PC-3 (cell line): Measurements from ENCODE around the gene VTN. TPM values are rescaled to one million over a fixed set of nuclear protein-coding genes. Genes with fewer than 3 reads are reported as not detected.

Source experiments
- ATAC-seq: fragments of 200-7000 bp; cut with Tn5 transposase; 2 replicates; pipeline ENCODE4 v1.9.1; 2020; ENCODE audit warnings: mild to moderate bottlenecking, moderate library complexity
- BruUV-seq: library from RNA; stranded (reverse); fragments of 400-500 nt; replicated peaks from 2 replicates; lab custom pipeline; 2021; lab: Mats Ljungman, UMichigan
- CTCF ChIA-PET: fragments of 300-600 bp; sonication (Branson Sonifier 250); formaldehyde crosslinking; loops from one replicate; lab custom pipeline; 2022; ENCODE audit warnings: antibody characterized with exemption; lab: Charles Lee
- POLR2A ChIA-PET: fragments of 300-600 bp; sonication (Branson Sonifier 250); formaldehyde crosslinking; loops from one replicate; lab custom pipeline; 2022; ENCODE audit warnings: antibody characterized with exemption; ENCODE audit not compliant: unreplicated experiment; lab: Charles Lee
- DNase-seq: peaks from one replicate; pipeline ENCODE4 v3.0.0-alpha.2; 2015
- H2AFZ ChIP-seq: fragments of 300-600 bp; sonication (generic); 2 replicates; pipeline ENCODE4 v1.6.0; 2016; ENCODE audit warnings: antibody characterized with exemption, low read length
- H3F3A ChIP-seq: fragments of 300-600 bp; sonication (generic); one replicate; pipeline ENCODE4 v1.6.0; 2017; ENCODE audit warnings: antibody characterized with exemption, low read length, control low read depth, mild to moderate bottlenecking; ENCODE audit not compliant: unreplicated experiment
- H3K27ac ChIP-seq: fragments of 300-600 bp; sonication (generic); 2 replicates; pipeline ENCODE4 v1.5.1; 2016; ENCODE audit warnings: mild to moderate bottlenecking, low read length
- H3K27me3 ChIP-seq: fragments of 300-600 bp; sonication (generic); 2 replicates; pipeline ENCODE4 v1.6.1; 2016; ENCODE audit warnings: low read length, mixed read lengths
- H3K36me3 ChIP-seq: fragments of 300-600 bp; sonication (generic); 2 replicates; pipeline ENCODE4 v1.6.1; 2016; ENCODE audit warnings: low read depth, mixed run types, low read length, mixed read lengths
- H3K4me1 ChIP-seq: fragments of 300-600 bp; sonication (generic); 2 replicates; pipeline ENCODE4 v1.5.1; 2016; ENCODE audit warnings: low read length; ENCODE audit not compliant: insufficient read depth
- H3K4me2 ChIP-seq: fragments of 300-600 bp; sonication (generic); 2 replicates; pipeline ENCODE4 v1.6.0; 2016; ENCODE audit warnings: low read length
- H3K4me3 ChIP-seq: fragments of 300-600 bp; sonication (generic); 2 replicates; pipeline ENCODE4 v1.5.1; 2016; ENCODE audit warnings: mild to moderate bottlenecking, low read length, mixed read lengths
- H3K79me2 ChIP-seq: fragments of 300-600 bp; sonication (generic); 2 replicates; pipeline ENCODE4 v1.6.1; 2017; ENCODE audit warnings: low read length, mixed read lengths
- H3K9ac ChIP-seq: fragments of 300-600 bp; sonication (generic); 2 replicates; pipeline ENCODE4 v1.6.0; 2016; ENCODE audit warnings: mild to moderate bottlenecking, low read length
- H3K9me2 ChIP-seq: fragments of 300-600 bp; sonication (generic); replicated peaks from 2 replicates; pipeline ENCODE4 v1.6.1; 2016; ENCODE audit warnings: mixed run types, low read length, mixed read lengths
- H3K9me3 ChIP-seq: fragments of 300-600 bp; sonication (generic); 2 replicates; pipeline ENCODE4 v1.6.1; 2016; ENCODE audit warnings: low read length, mixed read lengths
- H4K20me1 ChIP-seq: fragments of 300-600 bp; sonication (generic); 2 replicates; pipeline ENCODE4 v1.6.1; 2016; ENCODE audit warnings: low read length, mixed read lengths
- EZH2 ChIP-seq: fragments of 300-600 bp; sonication (generic); IDR thresholded peaks from one replicate; pipeline ENCODE4 v1.6.1; 2017; ENCODE audit warnings: antibody characterized with exemption, mild to moderate bottlenecking, low read length; ENCODE audit not compliant: unreplicated experiment
- EZH2phosphoT487 ChIP-seq: fragments of 300-600 bp; sonication (generic); IDR thresholded peaks from 2 replicates; pipeline ENCODE4 v1.6.1; 2018; ENCODE audit warnings: mild to moderate bottlenecking, antibody characterized with exemption, low read length, borderline replicate concordance
- intact Hi-C: fragments of 100-400 bp; cut with micrococcal nuclease; formaldehyde crosslinking; loops from 2 replicates; pipeline ENCODE4 v1.9.0; 2023
- total RNA-seq: library from RNA; depleted of rRNA; stranded (reverse); fragments of >200 nt; gene quantifications from 2 replicates; pipeline ENCODE4 v1.2.3, GENCODE V29; 2014
- TF ChIP-seq, protein P1 (sequence below): fragments of 300-600 bp; sonication (generic); conservative IDR thresholded peaks from 2 replicates; pipeline ENCODE4 v1.5.1; 2017; ENCODE audit warnings: antibody characterized with exemption, low read depth, mild to moderate bottlenecking, low read length

The VTN gene
- total RNA-seq, 1 experiment from 2014 or later, result not detected

GRCh38 chr17:28334171-28334570 is 35.9 kb downstream of the VTN start:
- no peaks in the 10 kb centered on the region for H3K36me3 ChIP-seq
- no peak for DNase-seq
- peaks cover 25% of the 10 kb centered on the region for H3K4me1 ChIP-seq
- H2AFZ ChIP-seq, result no peak overlapping the region
- H3K27me3 ChIP-seq, result no peaks in the 10 kb centered on the region
- peak overlapping the region; percentile 84 for H3K9ac ChIP-seq
- H3F3A ChIP-seq, result no peaks in the 10 kb centered on the region
- 0 out of 2 replicates have a peak, but pooled peaks cover 6% of the 10 kb centered on the region for H4K20me1 ChIP-seq
- H3K27ac ChIP-seq, result no peak overlapping the region
- intact Hi-C loops, result no loop called here
- BruUV-seq, result no TSS peak
- TF ChIP-seq, protein P1, sequence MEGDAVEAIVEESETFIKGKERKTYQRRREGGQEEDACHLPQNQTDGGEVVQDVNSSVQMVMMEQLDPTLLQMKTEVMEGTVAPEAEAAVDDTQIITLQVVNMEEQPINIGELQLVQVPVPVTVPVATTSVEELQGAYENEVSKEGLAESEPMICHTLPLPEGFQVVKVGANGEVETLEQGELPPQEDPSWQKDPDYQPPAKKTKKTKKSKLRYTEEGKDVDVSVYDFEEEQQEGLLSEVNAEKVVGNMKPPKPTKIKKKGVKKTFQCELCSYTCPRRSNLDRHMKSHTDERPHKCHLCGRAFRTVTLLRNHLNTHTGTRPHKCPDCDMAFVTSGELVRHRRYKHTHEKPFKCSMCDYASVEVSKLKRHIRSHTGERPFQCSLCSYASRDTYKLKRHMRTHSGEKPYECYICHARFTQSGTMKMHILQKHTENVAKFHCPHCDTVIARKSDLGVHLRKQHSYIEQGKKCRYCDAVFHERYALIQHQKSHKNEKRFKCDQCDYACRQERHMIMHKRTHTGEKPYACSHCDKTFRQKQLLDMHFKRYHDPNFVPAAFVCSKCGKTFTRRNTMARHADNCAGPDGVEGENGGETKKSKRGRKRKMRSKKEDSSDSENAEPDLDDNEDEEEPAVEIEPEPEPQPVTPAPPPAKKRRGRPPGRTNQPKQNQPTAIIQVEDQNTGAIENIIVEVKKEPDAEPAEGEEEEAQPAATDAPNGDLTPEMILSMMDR, result no peak
- no peak for TF ChIP-seq EZH2
- TF ChIP-seq EZH2phosphoT487, result no peak
- H3K4me2 ChIP-seq, result peak overlapping the region; percentile 98
- ATAC-seq, result no peak
- H3K4me3 ChIP-seq, result peak overlapping the region; percentile 97
- ChIA-PET CTCF (no interaction called here), POLR2A (no interaction called here)
- H3K9me2 ChIP-seq, result no peaks in the 10 kb centered on the region
- no peaks in the 10 kb centered on the region for H3K9me3 ChIP-seq
- H3K79me2 ChIP-seq, result peaks cover 56% of the 10 kb centered on the region

DNA sequence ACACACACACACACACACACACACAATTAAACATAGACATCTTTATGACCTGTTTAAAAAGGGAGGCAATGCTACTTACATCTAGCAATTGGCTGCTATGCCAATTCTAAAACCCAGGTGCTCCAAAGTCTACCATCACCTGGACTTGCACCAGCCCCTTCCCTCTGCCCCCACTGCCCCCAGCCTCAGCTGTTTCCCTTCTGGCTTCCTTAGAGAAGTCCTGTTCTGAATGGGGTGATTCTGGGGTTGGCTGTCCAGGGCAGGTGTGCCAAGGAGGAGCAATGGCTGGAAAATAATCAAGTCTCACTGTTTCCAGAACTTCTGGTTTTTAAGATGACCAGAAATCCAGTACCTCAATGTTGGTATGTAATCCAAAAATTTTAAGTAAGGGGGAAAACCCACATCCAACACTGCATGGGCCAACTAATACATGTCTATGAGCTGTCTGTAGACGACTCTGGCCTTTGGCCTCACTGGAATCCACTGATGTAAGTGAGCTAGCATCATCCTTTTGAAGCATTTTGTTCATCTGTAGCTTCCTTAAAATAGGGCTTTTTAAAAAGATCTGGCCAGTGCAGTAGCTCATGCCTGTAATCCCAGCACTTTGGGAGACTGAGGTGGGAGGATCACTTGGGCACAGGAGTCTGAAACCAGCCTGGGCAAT is 36.9 kb downstream of the VTN start:
- Histone ChIP-seq H4K20me1 (0 out of 2 replicates have a peak, but pooled peaks cover 6% of the 10 kb centered on the region), H3K27ac (no peak overlapping the region), H3K79me2 (peaks cover 49% of the 10 kb centered on the region), H3K27me3 (no peaks in the 10 kb centered on the region), H3K9me2 (no peaks in the 10 kb centered on the region), H3F3A (no peaks in the 10 kb centered on the region), H3K36me3 (peaks cover 2% of the 10 kb centered on the region; the same call in 1 of the 2 replicates), H2AFZ (no peak overlapping the region), H3K9ac (no peak overlapping the region), H3K9me3 (no peaks in the 10 kb centered on the region), H3K4me1 (peaks cover 23% of the 10 kb centered on the region), H3K4me3 (no peak overlapping the region), H3K4me2 (no peak overlapping the region)
- TF ChIP-seq EZH2phosphoT487 (no peak), EZH2 (no peak)
- TF ChIP-seq, protein P1, result no peak
- DNase-seq, result no peak
- CTCF ChIA-PET, result no interaction called here
- POLR2A ChIA-PET, result no interaction called here
- no TSS peak for BruUV-seq
- ATAC-seq, result no peak
- intact Hi-C loops, result no loop called here

DNA sequence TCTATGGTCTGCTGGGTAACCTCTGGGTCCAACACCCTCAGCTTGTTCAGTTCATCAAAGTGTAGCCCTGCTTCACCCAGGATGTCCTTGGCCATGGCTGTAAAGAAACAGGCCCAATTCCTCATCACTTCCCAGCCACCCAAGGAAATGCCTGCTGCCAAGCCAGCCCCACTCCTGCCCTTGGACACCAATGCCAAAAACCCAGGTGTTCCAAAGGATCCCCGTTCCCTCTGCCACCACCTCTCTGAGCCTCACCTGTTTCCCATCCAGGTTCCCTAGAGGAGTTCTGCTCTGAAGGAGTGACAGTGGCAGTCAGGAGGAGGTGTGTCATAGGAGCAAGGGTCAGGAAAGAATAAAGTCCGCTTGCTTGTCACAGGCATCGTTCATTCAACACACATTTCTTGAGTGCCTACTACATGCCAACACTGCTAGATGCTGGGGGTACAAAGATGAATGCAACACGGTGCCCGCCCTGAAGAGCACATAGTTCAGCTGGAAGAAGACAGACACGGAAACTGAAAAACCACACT is 38.2 kb downstream of the VTN start:
- Histone ChIP-seq H3K9me3 (no peaks in the 10 kb centered on the region), H2AFZ (no peak overlapping the region), H3K4me3 (no peak overlapping the region), H3K27me3 (no peaks in the 10 kb centered on the region), H3F3A (no peaks in the 10 kb centered on the region), H3K4me2 (no peak overlapping the region), H3K36me3 (peaks cover 7% of the 10 kb centered on the region; the same call in 1 of the 2 replicates), H3K27ac (no peak overlapping the region), H3K79me2 (peaks cover 36% of the 10 kb centered on the region), H4K20me1 (0 out of 2 replicates have a peak, but pooled peaks cover 3% of the 10 kb centered on the region), H3K9ac (no peak overlapping the region), H3K4me1 (peaks cover 27% of the 10 kb centered on the region), H3K9me2 (no peaks in the 10 kb centered on the region)
- POLR2A ChIA-PET, result no interaction called here
- no TSS peak for BruUV-seq
- intact Hi-C loops, result no loop called here
- CTCF ChIA-PET, result no interaction called here
- ATAC-seq (no peak), DNase-seq (no peak)
- TF ChIP-seq EZH2phosphoT487 (no peak), EZH2 (no peak)
- TF ChIP-seq, protein P1, result no peak
